Measurements from ENCODE around the gene DAPK2.

The DAPK2 gene

DNA sequence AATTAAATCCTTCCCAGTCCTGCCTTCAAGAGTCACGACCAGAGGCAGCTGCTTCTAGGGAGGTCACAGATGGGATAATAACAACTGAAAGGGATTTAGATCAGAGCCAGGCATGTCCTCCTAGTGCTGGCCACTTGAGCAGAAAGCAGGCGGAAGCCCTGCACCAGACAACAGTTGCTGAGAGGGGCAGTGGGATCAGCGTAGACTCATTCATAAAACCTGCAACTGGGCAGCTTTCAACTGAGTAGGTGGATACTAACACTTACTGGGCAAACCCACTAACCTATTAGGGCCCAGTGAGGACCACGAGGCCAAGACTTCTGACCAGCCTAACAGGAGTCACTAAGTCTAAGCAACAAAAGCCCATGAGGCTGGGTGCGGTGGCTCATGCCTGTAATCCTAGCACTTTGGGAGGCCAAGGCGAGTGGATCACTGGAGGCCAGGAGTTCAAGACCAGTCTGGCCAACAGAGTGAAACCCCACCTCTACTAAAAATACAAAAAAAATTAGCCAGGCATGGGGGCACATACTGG is 67.0 kb downstream of the DAPK2 start:
- ChIA-PET POLR2A (no interaction called here), CTCF (interaction anchor here (0.9 to 1.9 kb wide), 7 partner anchors 9 to 227 kb away, joined by 3 to 4 read pairs (median 4); partner anchors contain the start of gene DAPK2)
- TF ChIP-seq, protein P1, sequence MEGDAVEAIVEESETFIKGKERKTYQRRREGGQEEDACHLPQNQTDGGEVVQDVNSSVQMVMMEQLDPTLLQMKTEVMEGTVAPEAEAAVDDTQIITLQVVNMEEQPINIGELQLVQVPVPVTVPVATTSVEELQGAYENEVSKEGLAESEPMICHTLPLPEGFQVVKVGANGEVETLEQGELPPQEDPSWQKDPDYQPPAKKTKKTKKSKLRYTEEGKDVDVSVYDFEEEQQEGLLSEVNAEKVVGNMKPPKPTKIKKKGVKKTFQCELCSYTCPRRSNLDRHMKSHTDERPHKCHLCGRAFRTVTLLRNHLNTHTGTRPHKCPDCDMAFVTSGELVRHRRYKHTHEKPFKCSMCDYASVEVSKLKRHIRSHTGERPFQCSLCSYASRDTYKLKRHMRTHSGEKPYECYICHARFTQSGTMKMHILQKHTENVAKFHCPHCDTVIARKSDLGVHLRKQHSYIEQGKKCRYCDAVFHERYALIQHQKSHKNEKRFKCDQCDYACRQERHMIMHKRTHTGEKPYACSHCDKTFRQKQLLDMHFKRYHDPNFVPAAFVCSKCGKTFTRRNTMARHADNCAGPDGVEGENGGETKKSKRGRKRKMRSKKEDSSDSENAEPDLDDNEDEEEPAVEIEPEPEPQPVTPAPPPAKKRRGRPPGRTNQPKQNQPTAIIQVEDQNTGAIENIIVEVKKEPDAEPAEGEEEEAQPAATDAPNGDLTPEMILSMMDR (IDR thresholded peaks at IDR 0.05; ENCODE audit: control extremely low read depth, extremely low read depth, low read depth, missing control alignments): no peak
- no peak for DNase-seq (ENCODE audit: extremely low spot score)

DNA sequence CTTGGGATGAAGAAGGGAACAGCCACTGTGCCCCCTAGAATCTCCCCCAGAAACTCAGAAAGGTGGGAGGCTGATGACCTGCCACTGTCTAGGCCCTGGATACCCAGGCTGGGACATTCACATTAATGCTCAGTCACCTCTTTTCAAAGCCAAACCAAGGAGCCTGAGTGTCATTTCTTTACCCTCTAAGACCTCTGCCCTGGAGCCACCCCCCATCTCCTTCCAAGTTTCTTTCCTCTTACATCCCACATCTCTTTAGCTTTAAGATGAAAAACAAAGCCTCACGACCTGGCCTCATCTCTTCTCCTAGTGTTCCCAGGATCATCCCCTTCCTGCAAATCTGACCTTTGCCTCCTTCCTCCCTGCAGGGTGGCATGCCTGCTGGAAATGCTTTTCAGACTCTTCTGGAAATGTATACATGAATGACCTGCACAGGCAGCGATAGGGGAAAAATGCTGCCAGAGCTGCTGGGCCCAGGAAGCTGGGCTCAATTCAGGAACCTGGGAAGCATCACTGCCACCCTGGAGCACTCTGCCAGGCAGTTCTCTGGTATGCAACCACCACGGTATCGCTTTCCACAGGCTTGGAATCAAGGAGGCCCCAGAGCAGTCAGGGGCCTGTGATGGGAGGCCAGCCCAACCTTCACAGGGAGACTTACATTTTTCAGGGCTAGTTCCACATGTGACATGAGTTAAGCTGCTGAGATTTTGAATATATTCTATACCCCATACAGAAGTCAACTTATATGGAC is 67.6 kb downstream of the DAPK2 start:
- ChIA-PET CTCF (interaction anchor here (0.9 to 1.9 kb wide), 10 partner anchors 8 to 226 kb away, joined by 3 to 4 read pairs (median 3); partner anchors contain the start of gene DAPK2), POLR2A (no interaction called here)
- TF ChIP-seq, protein P1 (IDR thresholded peaks at IDR 0.05; ENCODE audit: control extremely low read depth, extremely low read depth, low read depth, missing control alignments): no peak
- no peak for DNase-seq (ENCODE audit: extremely low spot score)

DNA sequence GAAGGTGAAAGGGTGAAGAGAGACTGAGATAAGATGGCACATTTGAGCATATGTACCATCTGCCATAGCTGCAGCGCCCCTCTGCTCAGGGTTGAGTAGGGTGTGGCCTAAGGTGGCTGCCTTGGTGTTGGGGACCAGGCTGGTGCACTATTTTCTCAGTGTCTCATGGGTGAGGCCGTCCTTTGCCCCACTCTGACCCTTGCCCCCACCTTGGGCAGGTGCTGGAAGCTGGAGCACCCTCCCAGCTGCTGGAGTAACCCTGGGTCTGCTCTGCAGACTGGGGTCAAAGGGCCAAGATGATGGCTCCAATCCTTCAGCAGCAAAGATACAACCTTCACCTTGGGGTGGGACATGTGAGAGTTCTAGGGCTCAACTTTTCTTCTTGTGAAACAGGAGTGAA is 69.2 kb downstream of the DAPK2 start:
- TF ChIP-seq, protein P1 (IDR thresholded peaks at IDR 0.05; ENCODE audit: control extremely low read depth, extremely low read depth, low read depth, missing control alignments): no peak
- no peak for DNase-seq (ENCODE audit: extremely low spot score)
- ChIA-PET POLR2A (interaction anchor here (0.7 kb wide), 1 partner anchor 143 kb away, joined by 3 read pairs; the partner anchor contains the start of gene HERC1), CTCF (interaction anchor here (1.0 to 1.4 kb wide), 6 partner anchors 8 to 70 kb away, joined by 3 to 5 read pairs (median 3); no protein-coding TSS in a partner anchor)

DNA sequence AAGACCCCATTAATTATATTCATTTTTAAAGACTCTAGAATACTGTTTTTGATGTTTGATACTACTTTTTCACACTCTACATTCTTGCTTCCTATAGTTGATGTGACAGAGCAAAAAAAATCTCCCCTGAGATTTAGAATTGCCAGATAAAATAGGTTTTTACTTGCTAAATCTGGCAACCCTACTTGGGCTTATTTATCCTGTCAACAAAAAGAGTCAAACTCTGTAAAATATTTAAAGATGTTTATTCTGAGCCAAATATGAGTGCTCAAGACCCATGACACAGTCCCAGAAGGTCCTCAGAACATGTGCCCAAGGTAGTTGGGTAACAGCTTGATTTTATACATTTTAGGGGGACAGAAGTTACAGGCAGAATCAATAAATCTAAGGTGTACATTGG is 72.3 kb downstream of the DAPK2 start:
- ChIA-PET CTCF (interaction anchor here (7.2 kb wide), 1 partner anchor 11 kb away, joined by 92 read pairs; no protein-coding TSS in a partner anchor), POLR2A (no interaction called here)
- TF ChIP-seq, protein P1 (IDR thresholded peaks at IDR 0.05; ENCODE audit: control extremely low read depth, extremely low read depth, low read depth, missing control alignments): no peak
- DNase-seq (ENCODE audit: extremely low spot score): no peak

DNA sequence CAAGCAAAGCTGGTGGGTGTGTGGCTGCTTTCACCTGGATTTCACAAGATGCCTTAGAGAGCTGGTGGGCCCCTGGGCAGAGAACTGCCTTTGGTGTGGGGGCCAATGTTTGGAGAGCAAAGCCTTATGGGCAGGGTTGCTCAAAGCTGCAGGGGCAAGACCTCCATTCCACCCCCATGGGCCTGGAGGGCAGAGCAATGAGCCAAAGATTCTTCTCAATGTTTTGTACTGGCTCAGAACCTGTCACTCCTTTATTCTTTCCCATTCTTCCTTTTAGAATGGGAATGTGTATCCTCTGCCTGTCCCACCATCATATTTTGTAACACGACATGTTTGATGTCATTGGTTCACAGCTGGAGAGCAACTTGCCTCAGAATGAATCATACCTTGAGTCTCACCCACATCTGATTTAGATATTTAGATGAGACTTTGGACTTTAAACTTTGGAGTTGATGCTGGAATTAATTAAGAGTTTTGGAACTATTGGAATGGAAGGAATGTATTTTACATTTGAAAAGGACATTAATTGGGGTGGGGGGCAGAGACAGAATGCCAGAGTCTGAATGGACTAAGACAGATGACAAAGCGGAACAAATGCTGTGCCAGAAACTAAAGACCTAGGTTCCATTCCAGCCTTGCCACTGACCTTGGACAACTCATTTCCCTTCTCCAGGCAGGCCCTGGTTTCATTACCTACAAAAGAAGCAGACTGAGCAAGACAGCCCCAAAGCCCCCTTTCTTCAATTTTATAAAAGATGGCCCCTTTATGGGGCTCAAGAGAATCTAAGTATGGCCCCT is 72.9 kb downstream of the DAPK2 start:
- ChIA-PET CTCF (interaction anchor here (1.4 to 7.2 kb wide), 3 partner anchors 11 to 73 kb away, joined by 4 to 92 read pairs (median 5); partner anchors contain the start of gene DAPK2), POLR2A (no interaction called here)
- DNase-seq (ENCODE audit: extremely low spot score): no peak
- TF ChIP-seq, protein P1 (IDR thresholded peaks at IDR 0.05; ENCODE audit: control extremely low read depth, extremely low read depth, low read depth, missing control alignments): no peak

DNA sequence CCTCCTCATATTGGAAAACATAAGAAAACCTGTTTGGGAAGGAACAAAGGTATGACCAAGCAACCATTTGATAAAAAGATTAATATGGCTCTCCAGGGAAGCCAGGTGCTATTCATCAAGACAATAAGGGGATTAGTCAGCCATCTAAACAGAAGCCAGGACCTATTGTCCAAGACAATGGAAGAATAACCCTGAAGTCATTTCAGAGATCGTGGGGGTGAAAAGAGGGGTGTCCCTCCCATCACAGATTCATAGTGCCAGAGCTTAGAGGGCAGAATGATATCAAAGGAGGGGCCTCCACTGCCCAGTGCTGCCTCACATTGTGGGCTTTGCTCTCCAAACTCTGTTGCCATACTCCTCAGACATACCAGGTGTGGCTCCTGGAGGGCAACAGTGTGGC is 73.5 kb downstream of the DAPK2 start:
- no peak for DNase-seq (ENCODE audit: extremely low spot score)
- POLR2A ChIA-PET: no interaction called here
- TF ChIP-seq, protein P1 (IDR thresholded peaks at IDR 0.05; ENCODE audit: control extremely low read depth, extremely low read depth, low read depth, missing control alignments): no peak
- CTCF ChIA-PET: interaction anchor here (1.0 to 7.2 kb wide), 4 partner anchors 12 to 73 kb away, joined by 3 to 92 read pairs (median 4); partner anchors contain the start of gene DAPK2

All from GM10248 (cell line).